MM.1S (cell line): ENCODE data around the gene TMED5.

Experiments
- DNase-seq: peaks from one replicate; pipeline ENCODE4 v3.0.0-alpha.2; 2015
- H2AFZ ChIP-seq: fragments of 300-600 bp; sonication (generic); 2 replicates; pipeline ENCODE4 v1.6.0; 2016; ENCODE audit warnings: antibody characterized with exemption, low read length
- H3F3A ChIP-seq: fragments of 300-600 bp; sonication (generic); 2 replicates; pipeline ENCODE4 v1.6.1; 2016; ENCODE audit warnings: mild to moderate bottlenecking, antibody characterized with exemption, low read length, moderate library complexity, mixed read lengths; ENCODE audit not compliant: insufficient read depth
- H3K27ac ChIP-seq: fragments of 300-600 bp; sonication (generic); 2 replicates; pipeline ENCODE4 v1.5.1; 2016; ENCODE audit warnings: mild to moderate bottlenecking, low read length
- H3K27me3 ChIP-seq: fragments of 300-600 bp; sonication (generic); replicated peaks from 2 replicates; pipeline ENCODE4 v1.6.0; 2016; ENCODE audit warnings: low read length; ENCODE audit not compliant: insufficient read depth
- H3K36me3 ChIP-seq: fragments of 300-600 bp; sonication (generic); replicated peaks from 2 replicates; pipeline ENCODE4 v1.6.1; 2016; ENCODE audit warnings: mild to moderate bottlenecking, low read length, mixed read lengths; ENCODE audit not compliant: insufficient read depth
- H3K4me1 ChIP-seq: fragments of 300-600 bp; sonication (generic); 2 replicates; pipeline ENCODE4 v1.6.1; 2016; ENCODE audit warnings: low read length, mixed read lengths
- H3K4me2 ChIP-seq: fragments of 300-600 bp; sonication (generic); 2 replicates; pipeline ENCODE4 v1.6.0; 2016; ENCODE audit warnings: low read depth, low read length
- H3K4me3 ChIP-seq: fragments of 300-600 bp; sonication (generic); 2 replicates; pipeline ENCODE4 v1.5.1; 2016; ENCODE audit warnings: low read length, mixed read lengths
- H3K79me2 ChIP-seq: fragments of 300-600 bp; sonication (generic); 2 replicates; pipeline ENCODE4 v1.6.1; 2016; ENCODE audit warnings: mixed run types, low read length, mixed read lengths
- H3K9ac ChIP-seq: fragments of 300-600 bp; sonication (generic); 2 replicates; pipeline ENCODE4 v1.6.1; 2016; ENCODE audit warnings: low read length, mixed read lengths
- H3K9me2 ChIP-seq: fragments of 300-600 bp; sonication (generic); replicated peaks from 2 replicates; pipeline ENCODE4 v1.6.1; 2016; ENCODE audit warnings: mild to moderate bottlenecking, low read length, mixed read lengths; ENCODE audit not compliant: insufficient read depth
- H3K9me3 ChIP-seq: fragments of 300-600 bp; sonication (generic); replicated peaks from 2 replicates; pipeline ENCODE4 v1.6.1; 2016; ENCODE audit warnings: mild to moderate bottlenecking, low read length, mixed read lengths; ENCODE audit not compliant: insufficient read depth
- H4K20me1 ChIP-seq: fragments of 300-600 bp; sonication (generic); 2 replicates; pipeline ENCODE4 v1.6.1; 2016; ENCODE audit warnings: mild to moderate bottlenecking, low read length, moderate library complexity, mixed read lengths; ENCODE audit not compliant: insufficient read depth
- EZH2 ChIP-seq: fragments of 300-600 bp; sonication (generic); optimal IDR thresholded peaks from 2 replicates; pipeline ENCODE3; 2017; ENCODE audit warnings: low read depth, mild to moderate bottlenecking, antibody characterized with exemption, low read length, mixed read lengths
- EZH2phosphoT487 ChIP-seq: fragments of 300-600 bp; sonication (generic); IDR thresholded peaks from 2 replicates; pipeline ENCODE4 v1.6.1; 2018; ENCODE audit warnings: antibody characterized with exemption, low read length
- TF ChIP-seq, protein P1 (sequence below): fragments of 300-600 bp; sonication (generic); IDR thresholded peaks from 2 replicates; pipeline ENCODE4 v1.5.1; 2016; ENCODE audit warnings: antibody characterized with exemption, low read length, mixed read lengths

Gene TMED5

DNA sequence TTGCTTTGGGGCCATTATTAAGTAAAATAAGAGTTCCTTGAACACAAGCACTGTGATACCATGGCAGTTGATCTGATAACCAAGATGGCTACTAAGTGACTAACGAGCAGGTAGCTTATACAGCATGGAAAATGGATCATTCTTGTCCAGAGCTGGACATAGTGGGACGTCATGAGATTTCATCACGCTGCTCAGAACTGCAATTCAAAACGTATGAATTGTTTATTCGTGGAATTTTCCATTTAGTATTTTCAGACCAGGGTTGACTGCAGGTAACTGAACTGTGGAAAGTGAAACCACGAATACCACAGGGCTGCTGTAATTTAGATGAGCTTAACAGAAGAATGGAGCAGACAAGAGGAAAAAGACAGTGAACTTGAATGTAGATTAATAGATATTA, 39.2 kb upstream of the TMED5 start:
- H3K9ac ChIP-seq = no peak overlapping the region
- H3K36me3 ChIP-seq = no peaks in the 10 kb centered on the region
- no peaks in the 10 kb centered on the region for H3K9me2 ChIP-seq
- H3K4me2 ChIP-seq = peak overlapping the region; percentile 27; the same call in 1 of the 2 replicates
- no peaks in the 10 kb centered on the region for H3K9me3 ChIP-seq
- no peaks in the 10 kb centered on the region for H4K20me1 ChIP-seq
- no peaks in the 10 kb centered on the region for H3K79me2 ChIP-seq
- H2AFZ ChIP-seq = peak overlapping the region; percentile 46; the same call in 1 of the 2 replicates
- no peaks in the 10 kb centered on the region for H3F3A ChIP-seq
- TF ChIP-seq EZH2 (no peak), EZH2phosphoT487 (no peak)
- TF ChIP-seq, protein P1, sequence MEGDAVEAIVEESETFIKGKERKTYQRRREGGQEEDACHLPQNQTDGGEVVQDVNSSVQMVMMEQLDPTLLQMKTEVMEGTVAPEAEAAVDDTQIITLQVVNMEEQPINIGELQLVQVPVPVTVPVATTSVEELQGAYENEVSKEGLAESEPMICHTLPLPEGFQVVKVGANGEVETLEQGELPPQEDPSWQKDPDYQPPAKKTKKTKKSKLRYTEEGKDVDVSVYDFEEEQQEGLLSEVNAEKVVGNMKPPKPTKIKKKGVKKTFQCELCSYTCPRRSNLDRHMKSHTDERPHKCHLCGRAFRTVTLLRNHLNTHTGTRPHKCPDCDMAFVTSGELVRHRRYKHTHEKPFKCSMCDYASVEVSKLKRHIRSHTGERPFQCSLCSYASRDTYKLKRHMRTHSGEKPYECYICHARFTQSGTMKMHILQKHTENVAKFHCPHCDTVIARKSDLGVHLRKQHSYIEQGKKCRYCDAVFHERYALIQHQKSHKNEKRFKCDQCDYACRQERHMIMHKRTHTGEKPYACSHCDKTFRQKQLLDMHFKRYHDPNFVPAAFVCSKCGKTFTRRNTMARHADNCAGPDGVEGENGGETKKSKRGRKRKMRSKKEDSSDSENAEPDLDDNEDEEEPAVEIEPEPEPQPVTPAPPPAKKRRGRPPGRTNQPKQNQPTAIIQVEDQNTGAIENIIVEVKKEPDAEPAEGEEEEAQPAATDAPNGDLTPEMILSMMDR = no peak
- peak overlapping the region; percentile 22; the same call in 1 of the 2 replicates for H3K27ac ChIP-seq
- H3K27me3 ChIP-seq = no peaks in the 10 kb centered on the region
- peak; percentile 58 for DNase-seq
- peak overlapping the region; percentile 36; the same call in 1 of the 2 replicates for H3K4me3 ChIP-seq
- H3K4me1 ChIP-seq = peaks cover 8% of the 10 kb centered on the region; the same call in 1 of the 2 replicates

DNA sequence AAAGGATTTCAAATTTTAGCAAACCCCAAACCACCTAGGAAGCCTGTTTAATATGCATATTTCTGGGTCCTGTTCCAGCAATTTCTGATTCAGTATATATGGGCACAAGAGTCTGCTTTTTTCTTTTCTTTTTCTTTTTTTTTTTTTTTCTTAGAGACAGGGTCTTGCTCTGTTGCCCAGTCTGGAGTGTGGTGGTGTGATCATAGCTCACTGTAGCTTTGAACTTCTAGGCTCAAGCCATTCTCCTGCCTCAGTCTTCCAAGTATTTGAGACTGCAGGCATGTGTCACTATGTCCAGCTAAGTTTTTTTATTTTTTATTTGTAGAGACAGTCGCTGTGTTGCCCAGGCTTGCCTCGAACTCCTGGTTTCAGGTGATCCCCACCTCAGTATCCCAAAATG, 35.1 kb upstream of the TMED5 start:
- no peak for DNase-seq
- Histone ChIP-seq H2AFZ (no peak overlapping the region), H3F3A (no peaks in the 10 kb centered on the region), H3K27ac (no peak overlapping the region), H3K9me2 (no peaks in the 10 kb centered on the region), H3K4me1 (peaks cover 6% of the 10 kb centered on the region; the same call in 1 of the 2 replicates), H3K4me2 (no peak overlapping the region), H3K79me2 (no peaks in the 10 kb centered on the region), H3K9ac (no peak overlapping the region), H3K9me3 (no peaks in the 10 kb centered on the region), H3K4me3 (no peak overlapping the region), H3K27me3 (no peaks in the 10 kb centered on the region), H4K20me1 (no peaks in the 10 kb centered on the region), H3K36me3 (no peaks in the 10 kb centered on the region)
- TF ChIP-seq EZH2phosphoT487 (no peak), EZH2 (no peak)
- TF ChIP-seq, protein P1 = no peak

DNA sequence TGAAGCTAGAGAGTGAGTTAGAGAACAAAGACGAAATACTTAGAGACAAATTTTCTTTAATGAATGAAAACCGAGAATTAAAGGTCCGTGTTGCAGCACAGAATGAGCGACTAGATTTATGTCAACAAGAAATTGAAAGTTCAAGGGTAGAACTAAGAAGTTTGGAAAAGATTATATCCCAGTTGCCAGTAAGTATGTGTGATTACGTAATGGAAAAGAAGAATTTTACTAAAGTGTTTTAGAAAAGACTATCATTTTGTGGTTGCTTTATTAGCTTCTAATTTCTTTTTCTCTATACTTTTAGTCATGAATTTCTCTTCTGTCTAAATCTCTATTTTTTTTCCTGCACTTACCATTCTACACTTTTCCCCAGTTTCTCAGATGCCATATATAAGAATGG, 27.0 kb upstream of the TMED5 start:
- no peaks in the 10 kb centered on the region for H3K79me2 ChIP-seq
- H2AFZ ChIP-seq = no peak overlapping the region
- H3K36me3 ChIP-seq = no peaks in the 10 kb centered on the region
- no peak for DNase-seq
- no peaks in the 10 kb centered on the region for H3K4me1 ChIP-seq
- no peaks in the 10 kb centered on the region for H3K9me2 ChIP-seq
- H4K20me1 ChIP-seq = no peaks in the 10 kb centered on the region
- no peaks in the 10 kb centered on the region for H3F3A ChIP-seq
- H3K4me3 ChIP-seq = no peak overlapping the region
- no peak for TF ChIP-seq EZH2
- TF ChIP-seq, protein P1 = no peak
- no peak for TF ChIP-seq EZH2phosphoT487
- no peak overlapping the region for H3K27ac ChIP-seq
- no peaks in the 10 kb centered on the region for H3K27me3 ChIP-seq
- H3K9me3 ChIP-seq = no peaks in the 10 kb centered on the region
- no peak overlapping the region for H3K4me2 ChIP-seq
- no peak overlapping the region for H3K9ac ChIP-seq
